Dedifferentiated amniotic fluid mesenchymal stem cell (primary cell): ENCODE results near the gene KHDC1L.
"Not testable (repeated sequence)": the region's sequence is repeated elsewhere in the genome, so short reads cannot be mapped to it uniquely, and the experiment has no call there.

Experiments
- DNase-seq: peaks from one replicate; pipeline ENCODE4 v3.0.0-alpha.2; 2016; ENCODE audit errors: extremely low spot score

The KHDC1L gene, protein sequence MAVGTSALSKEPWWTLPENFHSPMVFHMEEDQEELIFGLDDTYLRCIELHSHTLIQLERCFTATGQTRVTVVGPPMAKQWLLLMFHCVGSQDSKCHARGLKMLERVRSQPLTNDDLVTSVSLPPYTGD

DNA sequence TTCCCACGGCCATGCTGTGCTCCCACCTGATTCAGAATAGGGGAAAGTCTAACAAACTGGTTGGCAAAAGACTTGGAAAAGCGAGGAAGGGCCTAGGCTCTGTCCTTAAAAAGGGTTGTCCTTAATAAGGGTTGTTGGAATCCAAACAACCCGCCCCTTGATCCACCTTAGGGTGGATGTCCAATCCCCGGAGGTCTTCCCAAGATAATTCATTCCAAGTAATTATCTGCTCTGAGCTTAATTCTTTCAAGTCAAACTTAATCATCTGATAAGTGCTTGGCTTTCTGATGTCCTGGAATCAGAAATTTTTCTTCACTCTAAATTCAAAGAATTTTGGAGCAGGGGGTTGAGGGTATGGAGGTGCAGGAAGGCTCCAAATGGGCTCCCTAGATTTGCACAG lies at the start of gene KHDC1L:
KHDC1L (minus strand) TSS at position 101 of the 400 bp plus-strand sequence; CDS start at position 13, 88 bp downstream.
- no peak for DNase-seq

DNA sequence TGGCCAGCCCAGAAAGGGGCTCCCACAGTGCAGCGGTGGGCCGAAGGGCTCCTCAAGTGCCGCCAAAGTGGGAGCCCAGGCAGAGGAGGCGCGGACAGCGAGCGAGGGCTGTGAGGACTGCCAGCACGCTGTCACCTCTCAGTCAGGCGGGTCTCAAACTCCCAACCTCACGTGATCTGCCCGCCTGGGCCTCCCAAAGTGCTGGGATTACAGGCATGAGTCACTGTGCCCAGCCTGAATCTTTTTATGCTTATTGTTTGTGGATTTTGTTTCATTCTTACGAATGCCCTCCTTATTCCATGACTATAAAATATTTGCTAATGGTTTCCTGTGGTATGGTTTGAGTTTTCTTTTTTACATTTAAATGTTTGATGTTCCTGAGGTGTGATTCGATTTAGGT lies 44.0 kb upstream of the KHDC1L start:
- not testable (repeated sequence) for DNase-seq

DNA sequence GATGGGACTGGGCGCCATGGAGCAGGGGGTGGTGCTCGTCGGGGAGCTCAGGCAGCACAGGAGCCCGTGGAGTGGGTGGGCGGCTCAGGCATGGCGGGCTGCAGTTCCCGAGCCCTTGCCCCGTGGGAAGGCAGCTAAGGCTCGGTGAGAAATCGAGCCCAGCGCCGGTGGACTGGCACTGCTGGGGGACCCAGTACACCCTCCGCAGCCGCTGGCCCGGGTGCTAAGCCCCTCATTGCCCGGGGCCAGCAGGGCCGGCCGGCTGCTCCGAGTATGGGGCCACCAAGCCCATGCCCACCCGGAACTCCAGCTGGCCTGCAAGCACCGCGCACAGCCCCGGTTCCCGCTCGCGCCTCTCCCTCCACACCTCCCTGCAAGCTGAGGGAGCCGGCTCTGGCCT lies 43.6 kb upstream of the KHDC1L start:
- not testable (repeated sequence) for DNase-seq

DNA sequence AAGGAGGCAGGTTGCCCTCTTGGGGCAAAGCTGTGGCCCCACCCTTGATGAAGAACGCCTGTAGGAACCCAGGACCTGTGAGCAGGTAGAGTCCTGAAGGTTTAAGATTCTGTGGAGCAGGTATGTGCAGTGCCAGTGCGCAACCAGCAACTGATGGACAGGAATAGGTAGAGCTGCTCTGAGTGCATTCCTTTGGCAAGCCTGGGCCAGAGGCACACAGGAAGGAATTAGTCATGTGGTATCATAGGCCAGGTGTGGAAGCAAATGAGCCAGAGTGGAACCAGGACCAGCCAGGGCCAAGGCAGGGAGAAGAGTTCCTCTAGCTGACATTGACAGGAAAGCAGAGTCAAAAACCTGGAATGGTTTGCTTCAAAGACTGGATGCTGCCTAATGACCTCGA lies 39.1 kb upstream of the KHDC1L start:
- DNase-seq = no peak

DNA sequence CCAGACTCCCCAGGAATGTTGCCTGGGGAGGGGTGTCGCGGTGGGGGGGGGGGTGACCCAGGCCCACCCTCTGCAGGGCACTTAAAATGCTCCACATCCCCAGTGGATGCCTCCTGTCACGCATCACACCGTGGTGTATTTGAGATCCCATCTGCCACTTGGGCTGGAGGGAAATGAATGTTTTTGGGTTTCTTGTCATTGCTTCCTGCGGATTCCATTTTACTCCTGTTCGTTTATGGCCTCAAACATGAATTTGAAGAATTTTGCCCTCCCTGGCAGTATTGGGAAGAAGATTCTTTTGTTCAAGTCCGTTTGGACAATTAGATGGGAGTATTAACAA lies 38.2 kb upstream of the KHDC1L start:
- no peak for DNase-seq

DNA sequence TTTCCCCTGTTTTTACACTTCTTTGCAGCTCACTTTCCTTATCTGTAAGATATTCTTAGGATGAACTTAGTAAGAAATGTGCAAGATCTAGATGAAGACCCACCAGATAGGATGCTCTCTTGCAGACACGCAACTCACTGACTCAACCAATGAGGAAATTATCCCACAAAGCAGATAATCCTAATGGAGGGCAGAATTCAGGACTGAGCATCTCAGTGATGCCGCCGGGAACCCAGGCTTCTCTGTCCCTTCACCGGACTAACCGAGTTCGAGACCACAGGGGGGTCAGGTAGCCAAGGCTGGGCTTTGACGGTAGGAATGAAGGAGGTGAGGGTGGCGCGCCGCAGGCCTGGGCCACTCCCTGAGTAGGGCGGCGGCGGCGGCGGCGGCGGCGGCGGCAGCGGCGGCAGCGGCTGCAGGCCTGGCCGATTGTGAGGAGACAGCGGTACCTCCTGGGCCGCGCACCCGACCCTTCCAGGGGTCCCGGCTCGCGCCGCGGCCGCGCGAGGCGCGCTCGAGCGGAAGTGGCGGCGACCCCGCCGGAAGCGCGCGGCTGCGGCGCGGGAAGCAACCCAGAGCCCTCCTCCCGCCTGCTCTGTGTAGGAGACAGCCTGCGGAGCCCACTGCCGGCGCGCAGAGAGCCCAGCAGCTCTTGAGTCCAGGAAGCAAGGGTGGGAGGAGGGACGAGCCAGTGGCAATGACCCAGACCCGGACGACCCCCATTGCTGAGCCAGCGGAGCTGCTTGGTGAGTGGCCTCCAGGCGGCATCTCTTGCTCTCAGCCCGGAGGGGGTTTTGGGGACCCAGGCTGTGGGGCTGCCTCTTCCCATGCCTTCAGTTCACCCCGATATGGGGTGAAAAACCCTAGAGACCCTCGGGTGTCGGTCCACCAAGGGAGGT lies 37.6 kb upstream of the KHDC1L start, which contains the start of gene KHDC1:
KHDC1 (minus strand) TSS at position 526 of the 899 bp plus-strand sequence. CDS start 20,679 bp downstream, outside the sequence.
- DNase-seq = peak; percentile 25

DNA sequence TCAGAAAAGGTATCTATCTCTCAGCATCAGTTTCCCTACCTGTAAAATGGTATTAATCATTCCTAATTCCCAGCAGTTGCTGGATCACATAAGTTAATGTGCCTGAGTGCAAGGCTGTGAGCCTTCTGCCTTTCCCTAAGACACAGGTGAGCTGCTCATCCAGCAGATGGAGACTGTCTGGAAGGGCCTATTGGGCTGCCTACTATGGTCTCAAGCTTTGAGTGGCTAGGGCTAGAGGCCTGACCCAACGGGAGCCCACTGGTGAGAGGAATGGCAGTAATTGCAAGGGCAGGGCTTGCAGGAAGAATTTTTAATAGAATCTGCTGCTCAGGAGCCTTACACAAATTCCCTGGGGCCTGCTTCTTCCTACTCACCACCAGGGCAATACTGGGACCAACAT lies 33.4 kb upstream of the KHDC1L start:
- no peak for DNase-seq

DNA sequence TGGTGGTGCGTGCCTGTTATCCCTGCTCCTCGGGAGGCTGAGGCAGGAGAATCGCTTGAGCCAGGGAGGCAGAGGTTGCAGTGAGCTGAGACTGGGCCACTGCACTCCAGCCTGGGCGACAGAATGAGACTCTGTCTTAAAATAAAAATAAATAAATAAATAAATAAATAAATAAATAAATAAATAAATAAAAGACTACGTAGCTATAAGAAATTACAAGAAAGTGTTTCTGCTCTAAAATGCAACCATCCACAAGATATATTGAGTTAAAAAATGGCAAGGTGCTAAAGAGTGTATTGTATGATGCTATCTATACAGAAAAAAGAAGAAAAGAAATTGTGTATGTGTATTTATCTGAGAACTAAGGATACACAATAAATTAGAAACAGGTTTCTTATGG lies 29.0 kb upstream of the KHDC1L start:
- DNase-seq = not testable (repeated sequence)

DNA sequence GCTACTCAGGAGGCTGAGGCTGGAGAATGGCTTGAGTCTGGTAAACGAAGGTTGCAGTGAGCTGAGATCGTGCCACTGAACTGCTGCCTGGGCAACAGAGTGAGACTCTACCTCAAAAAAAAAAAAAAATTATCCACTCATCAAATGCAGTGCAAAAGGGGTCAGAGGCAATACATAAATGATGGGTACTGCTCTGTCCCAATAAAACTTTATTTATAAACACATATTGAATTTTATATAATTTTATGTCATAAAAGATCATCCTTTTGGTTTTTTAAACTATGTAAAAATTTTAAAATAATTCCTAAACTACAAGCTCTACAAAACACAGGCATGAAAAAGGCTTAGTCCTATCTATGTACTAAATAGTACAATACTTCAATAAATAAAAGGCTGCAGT lies 27.4 kb upstream of the KHDC1L start:
- DNase-seq = no peak

DNA sequence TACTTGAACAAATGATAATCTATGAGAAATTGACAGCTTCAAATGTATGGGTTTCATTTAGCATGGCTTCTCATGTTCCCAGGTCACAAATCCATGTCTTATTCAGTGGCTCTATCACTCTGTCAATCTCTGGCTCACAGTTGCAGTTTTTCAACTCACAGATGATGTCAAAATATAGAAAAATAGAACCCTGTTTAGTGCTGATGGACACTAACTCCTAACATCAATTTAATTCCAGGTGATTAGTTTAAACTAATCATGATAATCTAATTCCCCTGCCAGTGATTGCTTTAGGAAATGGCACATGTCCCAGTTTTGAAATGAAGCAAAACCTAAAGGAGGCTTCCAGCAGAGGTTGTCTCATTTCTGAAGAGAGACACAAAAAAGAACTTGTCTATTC lies 24.7 kb upstream of the KHDC1L start:
- no peak for DNase-seq

DNA sequence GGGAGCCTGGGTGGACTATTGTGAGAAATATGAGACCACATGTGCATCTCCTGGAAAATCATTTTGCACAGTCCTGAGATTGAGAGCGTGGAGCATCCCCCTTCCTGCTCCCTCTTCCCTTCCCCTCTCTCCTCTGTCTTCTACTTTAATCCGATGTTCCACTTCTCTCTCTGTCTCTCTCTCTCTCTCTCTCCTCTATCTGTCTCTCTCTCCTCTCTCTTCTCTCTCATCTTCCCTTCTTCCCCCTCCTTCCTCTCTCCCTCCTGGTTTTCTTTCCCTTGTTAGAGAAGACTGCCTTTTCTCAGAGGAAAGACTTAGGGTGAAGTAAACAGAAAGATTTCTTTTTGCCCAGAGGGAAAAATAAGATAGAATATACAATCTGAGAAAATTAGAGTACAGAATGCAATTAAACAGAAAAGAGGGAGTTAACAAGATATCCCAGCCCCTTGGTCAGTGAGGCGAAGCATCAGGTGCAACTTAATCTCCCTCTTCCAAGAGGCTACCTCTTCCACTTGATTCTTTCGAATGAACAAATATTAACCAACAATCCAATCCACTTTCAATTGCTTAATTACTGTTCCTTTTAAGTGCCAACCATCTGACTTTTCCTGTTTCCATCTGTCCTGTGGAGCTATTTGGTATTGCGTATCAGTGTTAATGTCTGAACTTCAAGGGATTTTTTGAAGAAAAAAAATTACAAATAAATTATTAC lies 23.1 kb upstream of the KHDC1L start:
- no peak for DNase-seq

DNA sequence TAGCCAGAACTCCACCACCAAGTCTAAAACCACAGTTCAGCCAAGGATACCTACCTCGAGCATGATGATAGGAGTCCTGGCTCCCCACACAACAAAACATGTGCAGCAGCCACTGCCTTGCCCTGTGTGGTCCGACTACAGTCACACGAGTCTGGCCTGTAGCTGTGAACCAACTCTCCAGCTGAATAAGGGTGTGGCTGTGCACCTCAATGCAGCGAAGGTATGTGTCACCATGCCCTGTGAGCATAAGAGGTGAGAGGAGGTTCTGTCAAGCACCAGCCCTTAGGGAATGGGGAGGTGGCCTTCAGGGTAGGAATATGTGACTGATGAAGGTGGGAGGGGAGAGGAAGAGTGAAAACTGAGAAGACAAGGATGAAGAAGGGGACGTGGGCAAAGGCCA lies 16.7 kb upstream of the KHDC1L start:
- DNase-seq = no peak

DNA sequence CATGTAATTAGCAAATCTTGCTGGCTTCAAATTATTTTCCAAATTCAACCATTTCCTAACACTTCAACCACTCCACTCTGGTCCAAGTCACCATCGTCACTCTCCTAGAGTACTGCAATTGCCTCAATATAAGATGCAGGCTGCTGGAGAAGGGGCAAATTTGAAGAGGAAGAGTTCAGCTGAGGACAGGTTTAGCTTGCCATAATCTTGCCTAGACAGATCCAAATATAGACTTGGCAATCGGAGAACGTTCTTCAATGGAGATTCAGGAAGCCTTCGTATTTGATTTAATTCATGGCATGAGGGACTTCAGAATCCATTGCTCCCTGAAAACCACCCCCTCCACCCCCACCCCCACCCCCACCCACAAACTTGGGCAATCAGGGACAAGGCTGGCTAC lies 15.4 kb upstream of the KHDC1L start:
- no peak for DNase-seq

DNA sequence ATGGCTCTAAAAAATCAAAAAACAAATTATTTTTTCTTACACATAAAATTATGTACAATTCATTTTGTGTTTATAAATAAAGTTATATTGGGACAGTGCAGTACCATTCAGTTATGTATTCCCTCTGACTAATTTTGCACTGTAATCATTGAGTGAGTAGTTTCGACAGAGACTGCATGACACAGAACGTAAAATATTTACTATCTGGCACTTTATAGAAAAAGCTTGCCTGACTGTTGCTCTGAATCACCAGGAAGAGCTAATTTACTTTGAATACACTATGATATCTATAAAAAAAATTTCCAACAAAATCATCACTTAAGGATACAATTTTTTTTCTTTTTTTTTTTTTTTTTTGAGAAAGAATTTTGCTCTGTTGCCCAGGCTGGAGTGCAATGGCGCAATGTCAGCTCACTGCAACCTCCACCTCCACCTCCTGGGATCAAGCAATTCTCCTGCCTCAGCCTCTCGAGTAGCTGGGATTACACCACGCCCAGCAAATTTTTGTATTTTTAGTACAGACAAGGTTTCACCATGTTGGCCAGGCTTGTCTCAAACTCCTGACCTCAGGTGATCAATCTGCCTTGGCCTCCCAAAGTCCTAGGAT lies 11.0 kb upstream of the KHDC1L start:
- peak; percentile 84 for DNase-seq

DNA sequence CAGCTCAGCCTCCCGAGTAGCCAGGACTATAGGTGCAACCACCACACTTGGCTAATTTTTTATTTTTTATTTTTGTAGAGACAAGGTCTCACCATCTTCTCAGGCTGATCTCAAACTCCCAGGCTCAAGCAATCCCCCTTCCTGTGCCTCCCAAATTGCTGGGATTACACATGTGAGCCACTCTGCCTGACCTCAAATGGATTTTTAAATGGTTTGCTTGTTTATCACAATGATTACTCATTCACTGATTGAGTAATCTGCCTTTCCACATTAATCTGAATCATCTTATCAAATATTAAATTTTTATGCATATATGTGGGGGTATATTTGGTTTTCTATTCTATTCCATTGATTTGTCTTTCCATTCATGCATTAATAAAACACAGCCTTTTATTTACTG lies 9.4 kb upstream of the KHDC1L start:
- DNase-seq = no peak

DNA sequence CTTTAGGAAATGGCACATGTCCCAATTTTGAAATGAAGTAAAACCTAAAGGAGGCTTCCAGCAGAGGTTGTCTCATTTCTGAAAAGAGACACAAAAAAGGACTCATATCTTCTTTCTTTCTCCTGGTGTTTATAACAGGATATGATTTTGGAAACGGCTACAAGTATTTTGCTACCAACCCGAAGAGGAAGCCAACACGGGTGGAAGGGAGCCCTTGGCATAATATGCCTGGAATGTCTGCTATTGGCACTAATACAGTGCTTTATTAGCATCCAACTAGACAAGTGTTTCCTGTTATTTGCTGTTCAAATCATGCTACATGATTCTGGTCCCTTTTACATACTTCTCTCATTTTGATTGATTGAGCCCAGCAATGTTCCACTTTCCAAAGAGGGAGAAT lies 8.7 kb upstream of the KHDC1L start:
- not testable (repeated sequence) for DNase-seq

DNA sequence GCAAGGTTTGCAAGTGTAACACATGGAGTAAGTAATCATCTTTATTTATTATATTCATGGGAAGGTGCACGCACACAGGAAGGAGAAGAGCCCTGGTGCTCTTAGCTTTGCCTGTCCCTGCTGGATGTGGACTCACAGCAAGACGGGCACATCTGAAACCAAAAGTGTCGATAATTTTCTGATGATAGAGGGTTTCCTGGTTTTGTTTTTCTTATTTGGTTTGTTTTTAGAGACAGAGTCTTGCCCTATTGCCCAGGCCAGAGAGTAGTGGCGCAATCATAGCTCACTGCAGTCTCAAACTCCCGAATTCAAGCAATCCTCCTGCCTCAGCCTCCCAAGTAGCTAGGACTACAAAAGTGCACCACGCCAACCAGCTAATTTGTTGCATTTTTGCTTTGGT lies 7.8 kb upstream of the KHDC1L start:
- no peak for DNase-seq

DNA sequence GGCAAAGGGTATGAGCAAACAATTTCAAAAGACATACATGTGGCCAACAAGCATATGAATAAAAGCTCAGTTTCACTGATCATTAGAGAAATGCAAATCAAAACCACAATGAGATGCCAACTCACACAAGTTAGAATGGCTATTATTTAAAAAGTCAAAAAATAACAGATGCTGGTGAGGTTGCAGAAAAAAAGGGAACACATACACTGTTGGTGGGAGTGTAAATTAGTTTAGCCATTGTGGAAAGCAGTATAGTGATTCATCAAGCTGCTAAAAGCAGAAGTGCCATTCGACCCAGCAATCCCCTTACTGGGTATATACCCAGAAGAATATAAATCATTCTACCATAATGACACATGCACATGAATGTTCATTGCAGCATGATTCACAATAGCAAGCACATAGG lies 6.7 kb upstream of the KHDC1L start:
- no peak for DNase-seq

DNA sequence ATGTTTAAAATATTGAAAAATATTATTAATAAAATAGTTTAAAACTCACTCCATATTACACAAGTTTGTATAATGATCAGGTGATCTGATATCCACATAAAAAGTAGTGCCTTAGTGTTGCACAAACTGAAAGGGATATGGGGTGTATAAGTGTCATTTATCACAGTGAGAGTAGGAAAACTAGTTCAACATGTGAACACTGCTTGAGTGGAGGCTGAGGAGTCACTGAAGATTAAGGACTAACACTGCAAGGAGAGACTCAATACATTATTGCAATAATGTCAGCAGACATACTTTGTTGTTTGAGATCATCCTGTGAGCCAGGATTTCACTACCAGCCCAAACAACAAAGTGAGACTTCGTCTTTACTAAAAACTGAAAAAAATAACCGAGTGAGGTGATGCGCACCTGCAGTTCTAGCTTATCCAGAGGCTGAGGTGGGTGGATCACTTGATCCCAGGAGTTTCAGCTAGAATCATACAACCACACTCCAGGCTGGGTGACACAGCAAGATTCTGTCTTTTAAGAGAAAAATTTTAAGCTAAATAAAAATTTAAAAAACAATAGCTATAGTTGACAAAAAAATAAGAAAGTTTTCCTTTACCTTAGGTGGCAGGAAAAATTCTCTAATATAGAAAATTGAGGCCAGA lies 2.4 kb upstream of the KHDC1L start:
- DNase-seq = no peak

DNA sequence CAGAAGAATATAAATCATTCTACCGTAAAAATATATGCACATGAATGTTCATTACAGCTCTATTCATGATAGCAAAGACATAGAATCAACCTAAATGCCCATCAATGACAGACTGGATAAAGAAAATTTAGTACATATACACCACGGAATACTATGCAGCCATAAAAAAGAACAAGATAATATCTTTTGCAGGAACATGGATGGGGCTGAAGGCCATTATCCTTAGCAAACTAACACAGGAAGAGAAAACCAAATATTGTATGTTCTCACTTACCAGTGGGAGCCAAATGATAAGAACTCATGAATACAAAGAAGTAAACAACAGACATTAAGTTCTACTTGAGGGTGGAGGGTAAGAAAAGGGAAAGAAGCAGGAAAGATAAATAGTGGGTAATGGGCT lies 8.4 kb downstream of the KHDC1L start:
- no peak for DNase-seq

DNA sequence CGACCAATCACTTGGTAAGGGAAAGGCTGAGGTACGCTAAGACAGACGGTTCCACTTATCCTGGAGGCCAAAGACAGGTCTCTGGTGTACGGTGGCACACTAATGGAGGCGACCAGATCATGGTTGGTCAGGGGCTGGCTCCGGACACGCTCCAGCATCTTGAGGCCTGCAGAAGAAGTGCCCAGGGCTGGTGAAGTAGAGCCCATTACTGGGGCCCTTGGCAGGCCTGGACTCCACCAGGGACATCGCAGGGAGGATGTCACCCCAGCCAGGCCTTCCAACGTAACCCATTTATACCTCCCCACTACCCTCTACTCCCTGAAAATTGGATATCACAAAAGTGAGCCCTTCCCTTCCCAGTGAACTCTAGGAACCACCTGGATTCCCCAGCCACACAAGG lies 16.2 kb downstream of the KHDC1L start:
- DNase-seq = no peak
